Fibroblast of lung (primary cell): ENCODE data around the gene CORO2B.
A peak's percentile ranks its signal among the peaks of the same experiment; 100 is the strongest.

ENCODE experiments used
- EZH2 ChIP-seq: IDR thresholded peaks from 2 replicates; pipeline ENCODE4 v1.5.1; 2012; ENCODE audit warnings: low read length, control low read depth, mild to moderate bottlenecking; ENCODE audit errors: missing control alignments
- TF ChIP-seq, protein P1 (sequence below), 2 donors: IDR thresholded peaks in 1 of 2; conservative IDR thresholded peaks in 1 of 2; 1 replicate in 1 of 2; 2 replicates in 1 of 2; pipeline ENCODE4 v1.5.1; 2011 to 2012; ENCODE audit warnings: low read length in 2 of 2, control low read depth in 1 of 2, inconsistent platforms in 1 of 2, low read depth in 1 of 2, mild to moderate bottlenecking in 1 of 2

DNA sequence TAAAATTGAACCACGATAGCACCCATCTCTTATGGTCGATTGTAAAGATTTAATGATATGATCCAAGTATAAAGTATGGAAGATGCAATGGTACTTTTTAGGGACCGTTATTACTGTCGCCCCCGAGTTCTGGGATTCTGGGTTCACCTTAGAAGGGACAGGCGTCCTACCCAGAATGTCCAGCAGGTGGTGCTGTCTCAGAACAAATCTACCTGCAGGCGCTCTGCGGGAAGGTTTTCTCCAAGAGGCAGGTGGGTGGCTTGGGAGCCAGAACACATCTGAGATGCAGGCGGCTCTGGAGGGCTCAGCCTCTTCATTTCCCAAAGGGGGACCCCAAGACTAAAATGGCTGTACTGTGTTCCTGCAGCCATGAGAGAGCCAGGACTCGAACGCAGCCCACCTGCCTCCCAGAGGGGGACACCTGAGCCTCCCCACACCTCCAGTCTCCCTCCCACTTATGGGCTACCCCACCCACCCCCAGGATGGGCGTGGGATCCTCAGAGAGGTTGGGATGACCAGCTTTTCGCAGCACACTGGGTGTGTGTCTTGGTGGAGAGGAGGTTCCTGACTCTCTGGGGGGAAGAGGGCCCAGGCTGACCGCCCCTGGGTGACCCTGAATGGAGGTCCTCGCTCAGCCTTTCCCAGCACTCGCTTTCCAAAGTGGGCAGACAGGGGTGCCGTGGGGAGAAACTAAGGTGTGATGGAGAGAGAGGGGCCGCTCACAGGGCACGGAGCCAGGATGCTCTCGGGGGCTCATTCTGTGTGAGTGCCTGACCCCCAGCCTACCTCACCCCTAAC lies 28.1 kb upstream of the CORO2B start:
- TF ChIP-seq, protein P1, sequence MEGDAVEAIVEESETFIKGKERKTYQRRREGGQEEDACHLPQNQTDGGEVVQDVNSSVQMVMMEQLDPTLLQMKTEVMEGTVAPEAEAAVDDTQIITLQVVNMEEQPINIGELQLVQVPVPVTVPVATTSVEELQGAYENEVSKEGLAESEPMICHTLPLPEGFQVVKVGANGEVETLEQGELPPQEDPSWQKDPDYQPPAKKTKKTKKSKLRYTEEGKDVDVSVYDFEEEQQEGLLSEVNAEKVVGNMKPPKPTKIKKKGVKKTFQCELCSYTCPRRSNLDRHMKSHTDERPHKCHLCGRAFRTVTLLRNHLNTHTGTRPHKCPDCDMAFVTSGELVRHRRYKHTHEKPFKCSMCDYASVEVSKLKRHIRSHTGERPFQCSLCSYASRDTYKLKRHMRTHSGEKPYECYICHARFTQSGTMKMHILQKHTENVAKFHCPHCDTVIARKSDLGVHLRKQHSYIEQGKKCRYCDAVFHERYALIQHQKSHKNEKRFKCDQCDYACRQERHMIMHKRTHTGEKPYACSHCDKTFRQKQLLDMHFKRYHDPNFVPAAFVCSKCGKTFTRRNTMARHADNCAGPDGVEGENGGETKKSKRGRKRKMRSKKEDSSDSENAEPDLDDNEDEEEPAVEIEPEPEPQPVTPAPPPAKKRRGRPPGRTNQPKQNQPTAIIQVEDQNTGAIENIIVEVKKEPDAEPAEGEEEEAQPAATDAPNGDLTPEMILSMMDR (conservative IDR thresholded peaks at IDR 0.05 in 1 of 2, IDR thresholded peaks at IDR 0.05 in 1 of 2; ENCODE audit: low read depth in 1 of 2, low read length in 2 of 2): peak; percentile 87 to 91
- TF ChIP-seq EZH2: no peak
